Bronchial epithelial cell (primary cell): ENCODE measurements around the gene YPEL2. TPM values are rescaled to one million over a fixed set of nuclear protein-coding genes. Genes with fewer than 3 reads are reported as not detected.

Source experiments
- DNase-seq: peaks from one replicate; pipeline ENCODE4 v3.0.0-alpha.2; 2010; ENCODE audit warnings: low read depth
- FAIRE-seq: peaks from 2 replicates; lab custom pipeline; 2011; peaks lifted over from hg19 to GRCh38; lab: Jason Lieb, UNC
- H3K27me3 ChIP-seq: 2 replicates; pipeline ENCODE4 v1.5.1; 2011; ENCODE audit warnings: low read length; ENCODE audit not compliant: control insufficient read depth, insufficient read depth
- H3K36me3 ChIP-seq: 2 replicates; pipeline ENCODE4 v1.5.1; 2011; ENCODE audit warnings: low read length; ENCODE audit not compliant: control insufficient read depth, insufficient read depth
- H3K4me3 ChIP-seq: 2 replicates; pipeline ENCODE4 v1.5.1; 2011; ENCODE audit warnings: mild to moderate bottlenecking, low read depth, low read length, control low read depth
- total RNA-seq: library from RNA; depleted of rRNA; stranded (reverse); fragments of >200 nt; gene quantifications from 2 replicates; pipeline ENCODE4 v1.2.1, GENCODE V29; 2014
- TF ChIP-seq, protein P1 (sequence below): IDR thresholded peaks from 2 replicates; pipeline ENCODE4 v1.5.1; 2011; ENCODE audit warnings: mild to moderate bottlenecking, moderate library complexity, low read length, control low read depth, inconsistent platforms; ENCODE audit not compliant: insufficient read depth, severe bottlenecking

The YPEL2 gene
- total RNA-seq, 1 donor from 2014 or later = 2.1 TPM

DNA sequence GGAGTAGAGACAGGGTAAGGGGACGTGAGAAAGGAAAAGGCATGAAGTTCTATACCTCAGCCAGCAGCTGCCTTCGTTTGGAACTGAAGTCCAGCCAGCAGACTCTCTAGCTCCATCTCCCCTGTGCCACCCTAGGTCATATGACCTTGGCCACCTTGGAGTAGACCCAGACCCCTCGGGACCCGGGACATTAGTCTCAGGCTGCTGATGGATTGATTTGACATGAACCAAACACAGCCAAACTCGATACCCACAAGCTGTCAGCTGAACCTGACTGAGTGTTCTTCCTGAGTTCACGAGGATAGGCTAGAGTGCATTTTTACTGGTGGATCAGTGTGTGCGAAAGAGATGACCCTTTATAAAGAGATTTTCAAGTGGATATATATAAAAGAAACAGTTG is 68.5 kb downstream of the YPEL2 start:
- no peaks in the 10 kb centered on the region for H3K36me3 ChIP-seq
- H3K27me3 ChIP-seq = no peaks in the 10 kb centered on the region
- H3K4me3 ChIP-seq = no peak overlapping the region
- TF ChIP-seq, protein P1, sequence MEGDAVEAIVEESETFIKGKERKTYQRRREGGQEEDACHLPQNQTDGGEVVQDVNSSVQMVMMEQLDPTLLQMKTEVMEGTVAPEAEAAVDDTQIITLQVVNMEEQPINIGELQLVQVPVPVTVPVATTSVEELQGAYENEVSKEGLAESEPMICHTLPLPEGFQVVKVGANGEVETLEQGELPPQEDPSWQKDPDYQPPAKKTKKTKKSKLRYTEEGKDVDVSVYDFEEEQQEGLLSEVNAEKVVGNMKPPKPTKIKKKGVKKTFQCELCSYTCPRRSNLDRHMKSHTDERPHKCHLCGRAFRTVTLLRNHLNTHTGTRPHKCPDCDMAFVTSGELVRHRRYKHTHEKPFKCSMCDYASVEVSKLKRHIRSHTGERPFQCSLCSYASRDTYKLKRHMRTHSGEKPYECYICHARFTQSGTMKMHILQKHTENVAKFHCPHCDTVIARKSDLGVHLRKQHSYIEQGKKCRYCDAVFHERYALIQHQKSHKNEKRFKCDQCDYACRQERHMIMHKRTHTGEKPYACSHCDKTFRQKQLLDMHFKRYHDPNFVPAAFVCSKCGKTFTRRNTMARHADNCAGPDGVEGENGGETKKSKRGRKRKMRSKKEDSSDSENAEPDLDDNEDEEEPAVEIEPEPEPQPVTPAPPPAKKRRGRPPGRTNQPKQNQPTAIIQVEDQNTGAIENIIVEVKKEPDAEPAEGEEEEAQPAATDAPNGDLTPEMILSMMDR = no peak
- no peak for FAIRE-seq
- no peak for DNase-seq

DNA sequence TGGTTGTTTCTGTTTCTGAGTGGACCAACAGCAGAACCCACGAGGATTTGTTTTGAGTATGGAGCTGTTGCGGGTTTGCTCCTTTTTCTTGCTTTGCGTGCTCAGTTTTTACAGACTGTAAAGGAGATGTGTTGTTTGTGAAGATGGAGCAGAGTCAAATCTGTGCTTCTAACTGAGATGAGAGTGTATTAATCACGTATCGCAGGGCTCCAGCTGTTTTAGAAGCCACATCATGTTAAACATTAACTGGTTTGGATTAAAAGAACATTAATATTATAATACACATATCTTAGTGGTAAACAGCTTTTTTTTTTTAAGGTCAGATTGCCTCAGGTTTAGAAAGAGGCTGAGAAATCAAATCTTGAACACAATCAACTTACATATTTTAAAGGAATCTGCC is 69.4 kb downstream of the YPEL2 start:
- H3K4me3 ChIP-seq = no peak overlapping the region
- FAIRE-seq = no peak

DNA sequence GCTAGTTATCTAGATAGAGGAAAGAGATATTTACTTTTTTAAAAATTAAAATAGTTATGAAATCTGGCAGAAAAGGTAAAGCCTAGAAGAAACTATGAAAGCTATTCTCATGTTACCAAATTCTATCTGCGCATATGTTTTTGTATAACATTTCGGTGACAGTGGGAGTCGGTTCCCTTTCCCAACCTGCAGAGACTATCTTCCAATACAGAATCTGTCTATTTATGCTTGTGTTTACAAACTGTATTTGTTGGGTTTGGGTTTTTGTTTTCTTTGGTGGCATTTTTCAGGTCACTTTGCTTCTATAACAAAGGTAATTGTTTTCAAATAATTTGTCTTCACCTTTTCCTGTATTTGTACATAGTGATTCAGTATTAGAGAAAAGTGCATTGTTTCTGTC is 69.8 kb downstream of the YPEL2 start:
- Histone ChIP-seq H3K36me3 (no peaks in the 10 kb centered on the region), H3K27me3 (no peaks in the 10 kb centered on the region), H3K4me3 (no peak overlapping the region)
- FAIRE-seq = no peak
- TF ChIP-seq, protein P1 = no peak
- DNase-seq = no peak

More for the DNA sequence above, 69.4 kb downstream of the YPEL2 start:
- TF ChIP-seq, protein P1 = no peak
- no peaks in the 10 kb centered on the region for H3K36me3 ChIP-seq
- H3K27me3 ChIP-seq = no peaks in the 10 kb centered on the region
- no peak for DNase-seq

DNA sequence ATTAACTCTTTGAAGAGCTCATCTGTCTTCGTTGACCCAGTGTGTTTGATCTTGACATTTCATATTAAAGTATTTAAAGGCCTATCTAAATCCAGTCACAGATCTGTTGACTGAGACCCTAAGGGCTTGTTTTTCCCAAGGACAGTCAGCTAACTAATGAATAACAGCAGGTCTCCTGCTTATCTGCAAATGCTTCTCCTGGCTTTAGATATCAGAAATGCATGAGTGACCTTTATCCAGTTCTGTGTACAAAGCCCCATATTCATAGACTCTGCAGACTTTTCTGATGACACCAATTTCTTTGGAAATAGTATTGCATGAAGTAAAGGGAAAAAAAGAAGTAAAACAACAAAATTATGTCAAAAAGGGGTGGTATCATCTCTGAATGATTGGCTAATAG is 70.3 kb downstream of the YPEL2 start:
- H3K36me3 ChIP-seq = no peaks in the 10 kb centered on the region
- TF ChIP-seq, protein P1 = no peak
- no peak for DNase-seq
- no peak overlapping the region for H3K4me3 ChIP-seq
- no peaks in the 10 kb centered on the region for H3K27me3 ChIP-seq
- FAIRE-seq = no peak

DNA sequence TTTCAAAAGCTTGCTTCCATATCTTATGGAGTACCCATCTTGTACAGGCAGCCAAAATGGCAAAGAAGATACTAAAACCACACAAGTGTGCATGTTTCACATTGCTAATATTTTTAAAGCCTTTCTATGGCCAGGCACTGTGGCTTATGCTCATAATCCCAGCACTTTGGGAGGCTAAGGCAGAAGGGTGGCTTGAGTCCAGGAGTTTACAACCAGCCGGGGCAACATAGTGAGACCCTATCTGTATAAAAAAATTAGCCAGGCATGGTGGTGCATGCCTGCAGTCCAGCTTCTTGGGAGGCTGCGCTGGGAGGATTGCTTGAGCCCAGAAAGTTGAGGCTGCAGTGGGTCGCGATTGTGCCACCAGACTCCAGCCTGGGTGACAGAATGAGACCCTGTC is 71.3 kb downstream of the YPEL2 start:
- Histone ChIP-seq H3K4me3 (no peak overlapping the region), H3K36me3 (no peaks in the 10 kb centered on the region), H3K27me3 (no peaks in the 10 kb centered on the region)
- DNase-seq = no peak
- TF ChIP-seq, protein P1 = no peak
- FAIRE-seq = no peak

DNA sequence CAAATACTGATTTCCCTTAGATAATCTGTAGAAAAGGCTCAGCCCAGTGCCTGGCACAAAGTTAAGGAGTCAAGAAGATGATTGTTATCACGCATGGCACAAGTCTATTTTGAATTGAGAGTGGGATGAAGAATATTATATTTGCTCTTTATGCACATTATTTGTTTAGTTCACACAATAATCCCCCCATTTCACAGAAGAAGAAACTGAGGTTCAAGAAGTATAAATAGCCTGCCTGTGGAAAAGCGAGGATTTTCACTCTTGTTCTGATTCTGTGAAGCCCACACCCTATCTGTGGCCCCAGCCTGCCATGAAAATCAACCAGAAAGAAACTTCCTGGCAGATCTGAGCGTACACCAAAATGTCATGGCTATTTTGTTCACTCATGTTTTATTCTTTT is 73.0 kb downstream of the YPEL2 start:
- H3K4me3 ChIP-seq = no peak overlapping the region
- DNase-seq (no peak), FAIRE-seq (no peak)
- no peaks in the 10 kb centered on the region for H3K36me3 ChIP-seq
- H3K27me3 ChIP-seq = no peaks in the 10 kb centered on the region
- TF ChIP-seq, protein P1 = no peak
